ENCODE results near the gene GSE1. TPM values are rescaled to one million over a fixed set of nuclear protein-coding genes. Genes with fewer than 3 reads are reported as not detected.

GSE1 gene
- total RNA-seq, 1 experiment from 2014 or later = 124 TPM

GRCh38 chr16:85665929-85666328 lies 52.8 kb downstream of the GSE1 start:
- DNase-seq (ENCODE audit: low spot score) = no peak
- Mint-ChIP-seq H3K27me3 (ENCODE audit: low read depth) (no peaks in the 10 kb centered on the region), H3K36me3 (peaks cover 77% of the 10 kb centered on the region), H3K9me3 (no peaks in the 10 kb centered on the region), H3K4me3 (no peak overlapping the region), H3K27ac (no peak overlapping the region; the same call in 1 of the 2 replicates), H3K4me1 (no peaks in the 10 kb centered on the region)
- ATAC-seq = no peak
- ChIA-PET CTCF (interaction anchor here (1.3 kb wide), 1 partner anchor 52 kb away, joined by 3 read pairs; no protein-coding TSS in a partner anchor), POLR2A (interaction anchor here (0.6 kb wide), 1 partner anchor 50 kb away, joined by 3 read pairs; no protein-coding TSS in a partner anchor)
- no peak for TF ChIP-seq ZNF317 (CRISPR knock-in tag; IDR thresholded peaks at IDR 0.05; ENCODE audit: borderline replicate concordance, low read depth)
- TF ChIP-seq, protein P1, sequence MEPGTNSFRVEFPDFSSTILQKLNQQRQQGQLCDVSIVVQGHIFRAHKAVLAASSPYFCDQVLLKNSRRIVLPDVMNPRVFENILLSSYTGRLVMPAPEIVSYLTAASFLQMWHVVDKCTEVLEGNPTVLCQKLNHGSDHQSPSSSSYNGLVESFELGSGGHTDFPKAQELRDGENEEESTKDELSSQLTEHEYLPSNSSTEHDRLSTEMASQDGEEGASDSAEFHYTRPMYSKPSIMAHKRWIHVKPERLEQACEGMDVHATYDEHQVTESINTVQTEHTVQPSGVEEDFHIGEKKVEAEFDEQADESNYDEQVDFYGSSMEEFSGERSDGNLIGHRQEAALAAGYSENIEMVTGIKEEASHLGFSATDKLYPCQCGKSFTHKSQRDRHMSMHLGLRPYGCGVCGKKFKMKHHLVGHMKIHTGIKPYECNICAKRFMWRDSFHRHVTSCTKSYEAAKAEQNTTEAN (CRISPR knock-in tag; IDR thresholded peaks at IDR 0.05) = no peak
- TF ChIP-seq GTF2I (CRISPR knock-in tag; conservative IDR thresholded peaks at IDR 0.05) = no peak
- TF ChIP-seq ZBTB21 (CRISPR knock-in tag; IDR thresholded peaks at IDR 0.05; ENCODE audit: borderline replicate concordance) = no peak
- no peak for TF ChIP-seq TEAD4 (CRISPR knock-in tag; IDR thresholded peaks at IDR 0.05)
- no peak for TF ChIP-seq NR1H2 (CRISPR knock-in tag; IDR thresholded peaks at IDR 0.05)
- no peak for TF ChIP-seq IRF1 (CRISPR knock-in tag; IDR thresholded peaks at IDR 0.05)
- TF ChIP-seq USF1 (CRISPR knock-in tag; IDR thresholded peaks at IDR 0.05) = no peak
- TF ChIP-seq, protein P2, sequence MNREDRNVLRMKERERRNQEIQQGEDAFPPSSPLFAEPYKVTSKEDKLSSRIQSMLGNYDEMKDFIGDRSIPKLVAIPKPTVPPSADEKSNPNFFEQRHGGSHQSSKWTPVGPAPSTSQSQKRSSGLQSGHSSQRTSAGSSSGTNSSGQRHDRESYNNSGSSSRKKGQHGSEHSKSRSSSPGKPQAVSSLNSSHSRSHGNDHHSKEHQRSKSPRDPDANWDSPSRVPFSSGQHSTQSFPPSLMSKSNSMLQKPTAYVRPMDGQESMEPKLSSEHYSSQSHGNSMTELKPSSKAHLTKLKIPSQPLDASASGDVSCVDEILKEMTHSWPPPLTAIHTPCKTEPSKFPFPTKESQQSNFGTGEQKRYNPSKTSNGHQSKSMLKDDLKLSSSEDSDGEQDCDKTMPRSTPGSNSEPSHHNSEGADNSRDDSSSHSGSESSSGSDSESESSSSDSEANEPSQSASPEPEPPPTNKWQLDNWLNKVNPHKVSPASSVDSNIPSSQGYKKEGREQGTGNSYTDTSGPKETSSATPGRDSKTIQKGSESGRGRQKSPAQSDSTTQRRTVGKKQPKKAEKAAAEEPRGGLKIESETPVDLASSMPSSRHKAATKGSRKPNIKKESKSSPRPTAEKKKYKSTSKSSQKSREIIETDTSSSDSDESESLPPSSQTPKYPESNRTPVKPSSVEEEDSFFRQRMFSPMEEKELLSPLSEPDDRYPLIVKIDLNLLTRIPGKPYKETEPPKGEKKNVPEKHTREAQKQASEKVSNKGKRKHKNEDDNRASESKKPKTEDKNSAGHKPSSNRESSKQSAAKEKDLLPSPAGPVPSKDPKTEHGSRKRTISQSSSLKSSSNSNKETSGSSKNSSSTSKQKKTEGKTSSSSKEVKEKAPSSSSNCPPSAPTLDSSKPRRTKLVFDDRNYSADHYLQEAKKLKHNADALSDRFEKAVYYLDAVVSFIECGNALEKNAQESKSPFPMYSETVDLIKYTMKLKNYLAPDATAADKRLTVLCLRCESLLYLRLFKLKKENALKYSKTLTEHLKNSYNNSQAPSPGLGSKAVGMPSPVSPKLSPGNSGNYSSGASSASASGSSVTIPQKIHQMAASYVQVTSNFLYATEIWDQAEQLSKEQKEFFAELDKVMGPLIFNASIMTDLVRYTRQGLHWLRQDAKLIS (CRISPR knock-in tag; IDR thresholded peaks at IDR 0.05; ENCODE audit: borderline replicate concordance) = no peak
- TF ChIP-seq MLX (CRISPR knock-in tag; IDR thresholded peaks at IDR 0.05) = no peak
- no peak for TF ChIP-seq ZNF396 (CRISPR knock-in tag; IDR thresholded peaks at IDR 0.05; ENCODE audit: borderline replicate concordance)
- TF ChIP-seq ZNF121 (CRISPR knock-in tag; IDR thresholded peaks at IDR 0.05) = no peak
- TF ChIP-seq, protein P3, sequence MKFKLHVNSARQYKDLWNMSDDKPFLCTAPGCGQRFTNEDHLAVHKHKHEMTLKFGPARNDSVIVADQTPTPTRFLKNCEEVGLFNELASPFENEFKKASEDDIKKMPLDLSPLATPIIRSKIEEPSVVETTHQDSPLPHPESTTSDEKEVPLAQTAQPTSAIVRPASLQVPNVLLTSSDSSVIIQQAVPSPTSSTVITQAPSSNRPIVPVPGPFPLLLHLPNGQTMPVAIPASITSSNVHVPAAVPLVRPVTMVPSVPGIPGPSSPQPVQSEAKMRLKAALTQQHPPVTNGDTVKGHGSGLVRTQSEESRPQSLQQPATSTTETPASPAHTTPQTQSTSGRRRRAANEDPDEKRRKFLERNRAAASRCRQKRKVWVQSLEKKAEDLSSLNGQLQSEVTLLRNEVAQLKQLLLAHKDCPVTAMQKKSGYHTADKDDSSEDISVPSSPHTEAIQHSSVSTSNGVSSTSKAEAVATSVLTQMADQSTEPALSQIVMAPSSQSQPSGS (CRISPR knock-in tag; IDR thresholded peaks at IDR 0.05; ENCODE audit: borderline replicate concordance, low read depth) = no peak
- no peak for TF ChIP-seq NR2C2 (CRISPR knock-in tag; IDR thresholded peaks at IDR 0.05)
- no peak for TF ChIP-seq TCF7 (CRISPR knock-in tag; IDR thresholded peaks at IDR 0.05; ENCODE audit: low read depth)
- no peak for TF ChIP-seq FOXP4 (CRISPR knock-in tag; IDR thresholded peaks at IDR 0.05)
- TF ChIP-seq E2F5 (CRISPR knock-in tag; IDR thresholded peaks at IDR 0.05) = no peak
- TF ChIP-seq ETV6 (CRISPR knock-in tag; IDR thresholded peaks at IDR 0.05) = no peak
